Measurements from ENCODE around the gene SIGLEC9.
A peak's percentile ranks its signal among the peaks of the same experiment; 100 is the strongest.

Gene SIGLEC9

GRCh38 chr19:51166846-51167490 is 42.3 kb downstream of the SIGLEC9 start:
- DNase-seq (ENCODE audit: extremely low read depth, low read depth), result no peak
- no peak for TF ChIP-seq CTCF (IDR thresholded peaks at IDR 0.05; ENCODE audit: low read depth, low read length)

GRCh38 chr19:51168564-51169282 is 44.0 kb downstream of the SIGLEC9 start:
- TF ChIP-seq CTCF (IDR thresholded peaks at IDR 0.05; ENCODE audit: low read depth, low read length), result no peak
- DNase-seq (ENCODE audit: extremely low read depth, low read depth), result no peak

- DNase-seq (ENCODE audit: extremely low read depth, low read depth), result peak; percentile 10
- TF ChIP-seq CTCF (IDR thresholded peaks at IDR 0.05; ENCODE audit: low read depth, low read length), result peak; percentile 67
Observed at GRCh38 chr19:51169283-51169918, 44.7 kb downstream of the SIGLEC9 start.

DNA sequence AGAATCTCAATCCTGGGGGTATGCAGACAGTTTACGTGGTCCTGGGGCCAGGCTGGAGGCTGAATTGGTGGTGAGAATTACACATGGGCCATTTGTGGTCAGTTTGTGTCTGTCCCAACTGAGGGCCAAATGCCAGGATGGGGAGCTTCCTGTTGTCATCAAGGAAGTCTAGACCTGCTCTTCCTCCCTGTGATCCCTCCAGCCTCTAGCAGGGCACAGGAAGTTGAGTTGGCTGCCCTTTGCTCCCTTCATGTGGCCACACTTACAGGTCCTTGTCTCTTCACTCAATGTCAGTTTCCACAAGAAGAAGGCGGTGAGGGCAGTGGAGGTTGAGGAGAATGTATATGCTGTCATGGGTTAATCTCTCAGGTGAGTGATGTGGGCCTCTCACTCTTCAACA is 47.5 kb downstream of the SIGLEC9 start:
- TF ChIP-seq CTCF (IDR thresholded peaks at IDR 0.05; ENCODE audit: low read depth, low read length), result no peak
- no peak for DNase-seq (ENCODE audit: extremely low read depth, low read depth)

GRCh38 chr19:51173681-51174080 is 49.0 kb downstream of the SIGLEC9 start:
- no peak for DNase-seq (ENCODE audit: extremely low read depth, low read depth)
- TF ChIP-seq CTCF (IDR thresholded peaks at IDR 0.05; ENCODE audit: low read depth, low read length), result no peak

DNA sequence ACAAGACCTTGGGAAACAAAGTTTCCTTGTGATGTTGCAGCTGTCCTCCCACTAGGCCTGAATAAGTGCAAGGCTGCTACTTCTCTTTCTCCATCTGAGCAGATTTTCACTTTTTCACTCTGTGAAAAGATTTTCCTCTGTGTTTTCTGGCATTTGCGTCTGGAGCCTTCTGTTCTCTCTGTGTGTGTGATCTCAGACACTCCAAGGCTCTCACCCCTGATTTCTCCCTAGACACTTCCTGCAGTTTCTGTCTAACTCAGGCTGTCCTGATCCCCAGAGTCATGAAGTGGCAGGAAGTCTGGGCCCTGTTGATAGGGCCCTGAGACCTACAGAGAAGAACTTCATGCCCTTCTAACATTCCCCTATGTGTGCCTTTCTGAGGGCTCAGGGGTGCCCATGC is 54.5 kb downstream of the SIGLEC9 start:
- no peak for DNase-seq (ENCODE audit: extremely low read depth, low read depth)
- no peak for TF ChIP-seq CTCF (IDR thresholded peaks at IDR 0.05; ENCODE audit: low read depth, low read length)

Data from AG09319 (cell line).